Stimulated activated CD8-positive, alpha-beta memory T cell treated with anti-CD3 and anti-CD28 coated beads, Interleukin-12 subunit alpha, Interleukin-12 subunit beta, amount 100 ng/mL, for 1 hour (primary cell): Measurements from ENCODE around the gene C2orf68.
A peak's percentile ranks its signal among the peaks of the same experiment; 100 is the strongest.
"Not testable (repeated sequence)": the region's sequence is repeated elsewhere in the genome, so short reads cannot be mapped to it uniquely, and the experiment has no call there.

ENCODE experiments used
- DNase-seq: peaks from one replicate; pipeline ENCODE4 v3.0.0-alpha.2; 2020; ENCODE audit warnings: low read depth

Gene C2orf68, protein sequence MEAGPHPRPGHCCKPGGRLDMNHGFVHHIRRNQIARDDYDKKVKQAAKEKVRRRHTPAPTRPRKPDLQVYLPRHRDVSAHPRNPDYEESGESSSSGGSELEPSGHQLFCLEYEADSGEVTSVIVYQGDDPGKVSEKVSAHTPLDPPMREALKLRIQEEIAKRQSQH

GRCh38 chr2:85611705-85612587, at the start of gene C2orf68:
Gene C2orf68 (minus strand): TSS chr2:85612066. CDS start chr2:85611984, 82 bp downstream.
- DNase-seq: peak; percentile 71

GRCh38 chr2:85661139-85661858, 49.4 kb upstream of the C2orf68 start:
- no peak for DNase-seq

DNA sequence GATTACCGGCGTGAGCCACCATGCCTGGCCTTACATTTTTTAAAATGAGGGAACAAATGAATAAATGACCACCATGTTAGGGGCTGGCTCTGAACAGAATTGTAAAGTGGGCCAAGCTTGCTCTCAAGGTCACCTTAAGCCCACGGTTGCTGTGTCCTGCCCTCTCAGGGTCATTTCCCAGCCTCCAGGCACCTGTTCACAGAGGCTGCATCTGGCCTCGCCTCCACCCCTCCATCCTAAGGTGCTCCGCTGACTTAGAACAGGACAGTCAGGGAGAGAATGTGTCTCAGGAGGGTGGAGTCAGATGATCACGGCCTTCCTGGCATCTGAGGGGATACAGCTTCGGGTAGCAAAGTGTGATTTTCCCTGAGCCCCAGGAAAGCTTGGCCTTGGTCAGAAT, 48.9 kb upstream of the C2orf68 start:
- DNase-seq: no peak

GRCh38 chr2:85660301-85660700, 48.4 kb upstream of the C2orf68 start:
- not testable (repeated sequence) for DNase-seq

GRCh38 chr2:85659324-85659981, 47.6 kb upstream of the C2orf68 start:
- no peak for DNase-seq

- not testable (repeated sequence) for DNase-seq
Observed at GRCh38 chr2:85657399-85657798, 45.5 kb upstream of the C2orf68 start.

- no peak for DNase-seq
Observed at GRCh38 chr2:85656468-85656867, 44.6 kb upstream of the C2orf68 start.

DNA sequence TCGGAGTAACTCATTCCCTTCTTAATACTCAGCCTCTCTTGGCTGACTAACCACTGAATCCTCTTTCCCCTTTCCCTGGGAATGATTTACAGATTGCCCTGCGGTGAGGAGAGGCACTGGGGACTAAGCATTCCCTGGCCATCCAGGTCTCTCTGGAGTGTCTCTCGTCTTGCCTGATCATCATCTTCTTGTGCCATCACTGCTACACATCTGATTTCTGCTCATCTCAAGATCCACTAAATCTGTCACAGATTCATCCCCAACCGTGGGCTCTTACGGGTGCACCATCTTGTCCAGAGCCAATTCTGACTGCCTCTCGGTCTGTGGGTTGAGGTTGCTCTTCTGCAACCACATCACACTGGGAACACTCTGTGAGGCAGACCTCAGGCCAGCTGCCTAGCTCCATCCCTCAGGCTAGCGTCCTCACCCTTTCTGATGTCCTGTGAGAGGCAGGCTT, 44.1 kb upstream of the C2orf68 start:
- DNase-seq: no peak

- DNase-seq: no peak
Observed at GRCh38 chr2:85653996-85654395, 42.1 kb upstream of the C2orf68 start.

- no peak for DNase-seq
Observed at GRCh38 chr2:85652056-85652455, 40.2 kb upstream of the C2orf68 start.

DNA sequence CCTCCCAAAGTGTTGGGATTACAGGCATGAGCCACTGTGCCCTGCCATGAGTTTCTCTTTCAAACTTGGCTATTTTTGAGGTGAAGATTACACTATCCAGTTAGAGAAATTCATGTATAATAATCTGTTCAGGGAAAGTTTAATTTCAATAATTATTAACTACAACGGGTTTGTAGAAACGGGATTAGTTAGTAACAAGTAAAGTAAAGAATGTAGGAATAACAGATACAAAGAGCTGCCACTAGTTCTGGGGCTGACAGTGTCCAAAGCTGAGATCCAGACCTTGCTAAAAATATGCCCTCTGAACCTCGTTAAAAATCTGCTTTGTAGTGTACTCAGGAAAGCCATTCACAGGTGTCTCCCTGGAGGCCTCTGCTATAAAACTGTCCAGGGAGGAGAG, 39.2 kb upstream of the C2orf68 start:
- no peak for DNase-seq

- no peak for DNase-seq
Observed at GRCh38 chr2:85650456-85650855, 38.6 kb upstream of the C2orf68 start.

GRCh38 chr2:85649201-85650190, 37.6 kb upstream of the C2orf68 start:
- no peak for DNase-seq

- DNase-seq: no peak
Observed at GRCh38 chr2:85648619-85649018, 36.8 kb upstream of the C2orf68 start.

DNA sequence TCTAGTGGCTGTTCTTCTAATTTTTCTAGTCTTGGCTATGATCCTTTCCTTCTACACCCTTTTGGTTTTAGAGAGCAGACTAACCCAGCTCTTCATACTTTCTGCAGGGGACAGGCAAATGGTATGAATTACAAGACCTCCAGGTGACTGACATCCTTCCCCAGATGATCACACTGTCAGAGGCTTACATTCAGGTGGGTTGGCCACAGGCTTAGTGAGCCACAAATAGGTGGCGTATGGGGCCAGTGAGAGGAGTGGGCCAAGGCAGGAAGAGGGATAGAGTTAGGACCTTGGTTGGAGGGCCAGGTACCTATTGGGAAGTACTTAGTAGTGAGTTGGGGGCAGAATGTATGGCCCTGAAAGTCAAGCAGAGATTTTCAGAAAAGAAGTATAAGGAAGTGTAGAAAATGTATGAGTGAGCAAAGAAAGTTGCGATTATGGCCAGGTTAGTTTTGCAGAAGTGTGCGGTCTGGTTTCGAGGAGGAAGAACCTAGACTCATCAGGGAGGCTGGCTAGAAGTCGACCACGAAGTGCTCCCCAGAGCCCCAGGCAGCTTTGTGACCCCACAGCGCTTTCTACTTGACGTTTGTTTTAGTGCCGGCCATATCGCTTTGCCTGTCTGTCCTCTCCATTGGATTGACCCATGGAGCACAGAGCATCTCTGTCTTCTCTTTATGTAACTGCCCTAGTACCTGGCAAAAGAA, 36.1 kb upstream of the C2orf68 start:
- DNase-seq: no peak

DNA sequence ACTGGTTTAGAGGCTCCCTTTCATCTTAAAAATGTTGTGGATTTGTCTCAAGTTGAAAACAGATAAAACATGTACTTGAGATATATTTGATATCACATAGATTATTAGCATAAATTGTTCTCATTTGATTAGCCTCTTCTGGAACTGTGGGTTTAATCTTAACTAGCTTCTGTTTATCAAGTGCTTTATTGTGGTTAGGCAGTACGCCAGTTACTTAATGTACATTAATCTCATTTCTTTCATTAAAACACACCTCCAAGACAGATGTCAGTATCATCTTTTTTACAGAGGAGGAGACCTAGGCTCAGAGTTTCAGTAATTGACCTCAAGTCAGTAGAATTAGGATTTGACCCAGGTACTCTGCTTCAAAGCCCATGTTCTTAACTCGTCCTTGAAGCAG, 34.3 kb upstream of the C2orf68 start:
- DNase-seq: no peak

DNA sequence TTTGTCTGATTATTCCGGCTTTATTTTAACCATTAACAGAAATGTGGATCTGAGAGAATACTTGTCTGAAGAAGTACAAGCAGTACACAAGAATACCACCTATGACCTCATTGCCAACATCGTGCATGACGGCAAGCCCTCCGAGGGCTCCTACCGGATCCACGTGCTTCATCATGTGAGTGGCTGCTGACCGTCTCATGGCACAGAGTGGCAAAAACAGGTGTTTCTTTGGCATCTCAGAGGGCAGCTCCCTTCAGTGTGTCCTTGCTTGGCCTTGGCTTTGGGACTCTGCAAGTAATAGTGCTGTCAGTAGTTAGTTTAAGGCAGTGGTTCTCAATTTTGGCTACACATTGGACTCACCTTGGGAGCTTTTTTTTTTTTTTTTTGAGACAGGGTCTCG, 33.0 kb upstream of the C2orf68 start:
- no peak for DNase-seq

DNA sequence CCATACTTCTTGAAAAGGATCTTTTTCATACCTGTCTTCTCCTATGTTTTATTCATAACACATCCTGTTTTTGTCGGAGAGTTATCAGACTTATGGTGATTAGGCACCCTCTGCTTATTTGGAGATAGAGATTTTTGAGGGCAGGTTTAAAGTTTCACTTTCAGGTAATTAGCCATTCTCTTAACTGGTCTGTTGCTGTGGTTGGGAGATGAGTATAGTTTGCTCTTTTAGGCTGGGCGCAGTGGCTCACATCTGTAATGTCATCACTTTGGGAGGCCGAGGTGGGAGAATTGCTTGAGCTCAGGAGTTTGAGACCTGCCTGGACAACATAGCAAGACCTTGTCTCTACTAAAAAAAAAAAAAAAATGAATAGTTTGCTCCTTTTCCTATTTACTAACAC, 30.9 kb upstream of the C2orf68 start:
- no peak for DNase-seq

DNA sequence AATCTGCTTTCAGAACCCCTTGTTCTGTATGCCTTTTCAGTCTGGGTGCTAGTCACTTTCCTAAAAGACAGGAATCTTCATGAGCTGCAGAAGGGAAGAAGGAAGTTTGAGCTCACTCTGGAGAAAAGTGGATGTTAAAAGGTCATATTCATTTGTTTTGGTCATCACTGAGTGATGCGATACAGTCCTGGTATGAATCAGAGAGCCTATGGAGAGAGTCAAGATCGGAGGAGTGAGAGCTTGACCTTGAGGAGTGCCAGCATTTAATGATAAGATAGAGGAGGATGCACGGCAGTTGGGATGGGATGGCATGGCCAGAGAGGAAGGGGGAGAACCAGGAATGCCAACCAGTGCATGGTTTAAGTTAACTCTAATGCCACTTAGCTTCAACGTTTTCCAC, 23.8 kb upstream of the C2orf68 start:
- no peak for DNase-seq

DNA sequence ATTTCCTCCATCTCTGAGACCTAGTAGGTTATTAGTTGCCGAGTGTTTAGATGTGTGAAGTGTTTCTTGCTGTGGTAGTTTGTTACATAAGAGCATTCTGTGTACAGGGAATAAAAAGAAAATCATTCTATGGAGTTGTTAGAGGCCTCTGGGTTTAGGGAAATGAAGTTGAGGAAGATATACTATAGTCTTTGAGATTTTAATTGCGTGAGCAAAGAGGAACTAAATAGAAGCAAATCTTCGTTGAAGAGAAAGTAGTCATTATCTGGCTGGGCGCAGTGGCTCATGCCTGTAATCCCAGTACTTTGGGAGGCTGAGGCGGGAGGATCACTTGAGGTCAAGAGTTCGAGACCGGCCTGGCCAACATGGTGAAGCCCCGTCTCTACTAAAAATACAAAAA, 23.1 kb upstream of the C2orf68 start:
- no peak for DNase-seq
